Fibroblast of the aortic adventitia (primary cell): Measurements from ENCODE around the gene RTTN. TPM values are rescaled to one million over a fixed set of nuclear protein-coding genes. Genes with fewer than 3 reads are reported as not detected.

ENCODE experiments used
- DNase-seq: peaks from one replicate; pipeline ENCODE4 v3.0.0-alpha.2; 2010; ENCODE audit warnings: low read depth
- H3K4me3 ChIP-seq: 2 replicates; pipeline ENCODE4 v1.5.1; 2011; ENCODE audit warnings: low read depth, mild to moderate bottlenecking, control low read depth, low read length, moderate library complexity
- total RNA-seq: library from RNA; depleted of rRNA; stranded (reverse); fragments of >200 nt; gene quantifications from 2 replicates; pipeline ENCODE4 v1.2.3, GENCODE V29; 2012; ENCODE audit warnings: low replicate concordance
- TF ChIP-seq, protein P1 (sequence below): IDR thresholded peaks from 2 replicates; pipeline ENCODE4 v1.5.1; 2011; ENCODE audit warnings: mild to moderate bottlenecking, low read length, control low read depth, inconsistent platforms; ENCODE audit not compliant: insufficient read depth

RTTN gene
- total RNA-seq, 1 donor: 38.6 TPM

GRCh38 chr18:70047931-70048603 lies 157.4 kb downstream of the RTTN start:
- DNase-seq: peak; percentile 83
- TF ChIP-seq, protein P1, sequence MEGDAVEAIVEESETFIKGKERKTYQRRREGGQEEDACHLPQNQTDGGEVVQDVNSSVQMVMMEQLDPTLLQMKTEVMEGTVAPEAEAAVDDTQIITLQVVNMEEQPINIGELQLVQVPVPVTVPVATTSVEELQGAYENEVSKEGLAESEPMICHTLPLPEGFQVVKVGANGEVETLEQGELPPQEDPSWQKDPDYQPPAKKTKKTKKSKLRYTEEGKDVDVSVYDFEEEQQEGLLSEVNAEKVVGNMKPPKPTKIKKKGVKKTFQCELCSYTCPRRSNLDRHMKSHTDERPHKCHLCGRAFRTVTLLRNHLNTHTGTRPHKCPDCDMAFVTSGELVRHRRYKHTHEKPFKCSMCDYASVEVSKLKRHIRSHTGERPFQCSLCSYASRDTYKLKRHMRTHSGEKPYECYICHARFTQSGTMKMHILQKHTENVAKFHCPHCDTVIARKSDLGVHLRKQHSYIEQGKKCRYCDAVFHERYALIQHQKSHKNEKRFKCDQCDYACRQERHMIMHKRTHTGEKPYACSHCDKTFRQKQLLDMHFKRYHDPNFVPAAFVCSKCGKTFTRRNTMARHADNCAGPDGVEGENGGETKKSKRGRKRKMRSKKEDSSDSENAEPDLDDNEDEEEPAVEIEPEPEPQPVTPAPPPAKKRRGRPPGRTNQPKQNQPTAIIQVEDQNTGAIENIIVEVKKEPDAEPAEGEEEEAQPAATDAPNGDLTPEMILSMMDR: no peak
- peak overlapping the region; percentile 52 for H3K4me3 ChIP-seq

GRCh38 chr18:70046796-70047195 lies 158.7 kb downstream of the RTTN start:
- DNase-seq: peak; percentile 52
- TF ChIP-seq, protein P1: no peak
- H3K4me3 ChIP-seq: peak overlapping the region; percentile 45

DNA sequence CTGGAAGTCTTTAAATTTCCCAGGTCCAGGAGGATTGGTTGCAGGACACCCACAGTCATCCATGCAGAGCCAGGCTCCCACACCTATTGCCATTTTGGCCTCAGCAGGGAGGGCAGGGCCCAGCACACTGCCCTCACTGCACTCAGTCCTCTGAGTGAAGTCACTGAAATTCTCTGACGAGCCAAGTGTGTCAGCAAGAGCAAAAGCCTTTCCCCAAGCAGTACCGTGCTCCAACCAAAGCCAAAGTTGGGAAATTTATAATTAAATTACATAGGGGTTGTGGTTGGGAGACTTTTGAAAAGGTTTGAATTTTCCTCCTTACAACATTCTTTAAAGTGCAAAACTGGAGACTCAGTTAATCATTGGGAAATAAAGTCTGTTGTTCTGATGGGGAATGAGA lies 159.3 kb downstream of the RTTN start:
- H3K4me3 ChIP-seq: peak overlapping the region; percentile 45
- DNase-seq: peak; percentile 89
- TF ChIP-seq, protein P1: no peak

DNA sequence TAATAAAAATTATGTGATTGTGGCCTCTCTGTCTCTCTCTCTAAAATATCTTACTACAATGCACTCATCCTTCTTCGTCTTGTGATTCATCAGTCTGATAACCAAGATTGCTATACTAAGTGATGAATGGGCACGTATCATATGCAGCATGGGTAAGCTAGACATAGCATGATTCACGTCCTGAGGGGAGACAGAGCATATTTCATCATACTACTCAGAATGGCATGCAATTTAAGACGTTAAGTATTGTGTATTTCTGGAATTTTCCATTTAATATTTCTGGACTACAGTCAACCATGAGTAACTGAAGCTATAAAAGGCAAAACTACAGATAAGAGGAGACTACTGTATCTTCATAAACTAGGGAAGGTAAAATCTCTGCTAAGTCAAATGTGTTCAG lies 160.9 kb downstream of the RTTN start:
- TF ChIP-seq, protein P1: no peak
- no peak overlapping the region for H3K4me3 ChIP-seq

DNA sequence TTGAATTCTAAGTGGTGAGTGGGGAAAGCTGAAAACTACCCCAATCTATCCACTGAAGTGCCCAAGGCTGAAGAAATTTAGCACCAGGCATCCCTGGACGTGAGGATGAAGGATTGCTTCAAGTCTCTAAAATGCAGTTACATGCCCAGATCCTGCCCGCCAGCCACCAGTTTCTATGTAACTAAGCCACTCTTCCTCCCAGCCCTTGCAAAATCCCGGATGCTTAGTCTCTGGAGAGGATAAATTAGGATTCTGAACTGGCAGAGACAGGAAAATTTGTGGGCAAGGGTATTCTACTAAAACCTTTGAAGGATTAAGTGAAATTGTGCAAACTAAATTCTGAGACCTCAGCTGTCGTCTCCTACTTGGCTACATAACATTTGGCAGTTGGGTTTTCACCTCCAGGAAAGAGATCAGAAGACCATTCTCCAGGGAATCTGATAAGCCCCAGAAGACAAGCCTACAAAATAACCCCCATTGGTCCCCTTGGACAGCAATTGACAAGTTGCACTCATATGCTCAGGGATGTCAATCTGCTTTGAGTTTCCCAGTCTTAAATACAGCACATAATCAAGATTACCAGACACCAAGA lies 163.9 kb downstream of the RTTN start:
- H3K4me3 ChIP-seq: no peak overlapping the region
- DNase-seq: no peak
- TF ChIP-seq, protein P1: no peak

More for the DNA sequence above, 160.9 kb downstream of the RTTN start:
- DNase-seq: peak; percentile 99

DNA sequence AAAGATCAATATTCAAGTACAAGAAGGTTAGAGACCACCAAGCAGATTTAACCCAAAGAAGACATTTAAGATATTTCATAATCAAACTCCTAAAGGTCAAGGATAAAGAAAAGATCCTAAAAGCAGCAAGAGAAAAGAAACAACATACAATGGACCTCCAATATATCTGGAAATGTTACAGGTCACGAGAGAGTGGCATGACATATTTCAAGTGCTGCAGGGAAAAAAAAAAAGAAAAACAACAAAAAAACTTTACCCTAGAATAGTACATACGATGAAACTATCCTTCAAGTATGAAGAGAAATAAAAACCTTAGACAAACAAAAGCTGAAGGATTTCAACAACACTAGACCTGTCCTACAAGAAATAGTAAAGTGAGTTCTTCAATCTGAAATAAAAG lies 166.3 kb downstream of the RTTN start:
- H3K4me3 ChIP-seq: no peak overlapping the region
- no peak for DNase-seq
- TF ChIP-seq, protein P1: no peak
